HG02763 (cell line): ENCODE results near the gene RBBP7.
"Not testable (repeated sequence)": the region's sequence is repeated elsewhere in the genome, so short reads cannot be mapped to it uniquely, and the experiment has no call there.

Experiments
- ATAC-seq: cut with Tn5 transposase; IDR thresholded peaks from one replicate; pipeline ENCODE4 v1.9.1; 2021; ENCODE audit warnings: mild to moderate bottlenecking, moderate library complexity; ENCODE audit not compliant: unreplicated experiment

RBBP7 gene

GRCh38 chrX:16867947-16868346 is 2.2 kb downstream of the RBBP7 start:
- ATAC-seq, result no peak

- ATAC-seq, result no peak
Observed at GRCh38 chrX:16862829-16863228, 7.3 kb downstream of the RBBP7 start.

- no peak for ATAC-seq
Observed at GRCh38 chrX:16856744-16857143, 13.4 kb downstream of the RBBP7 start.

GRCh38 chrX:16856076-16856404 is 14.1 kb downstream of the RBBP7 start:
- ATAC-seq, result not testable (repeated sequence)

GRCh38 chrX:16855363-16856075 is 14.6 kb downstream of the RBBP7 start:
- ATAC-seq, result no peak

GRCh38 chrX:16853537-16853936 is 16.6 kb downstream of the RBBP7 start:
- no peak for ATAC-seq

GRCh38 chrX:16852617-16853179 is 17.5 kb downstream of the RBBP7 start:
- no peak for ATAC-seq

- no peak for ATAC-seq
Observed at GRCh38 chrX:16851827-16852226, 18.3 kb downstream of the RBBP7 start.

GRCh38 chrX:16851421-16851820 is 18.7 kb downstream of the RBBP7 start:
- no peak for ATAC-seq

- no peak for ATAC-seq
Observed at GRCh38 chrX:16848541-16848940, 21.6 kb downstream of the RBBP7 start.

GRCh38 chrX:16845686-16846085 is 24.5 kb downstream of the RBBP7 start:
- ATAC-seq, result no peak

- ATAC-seq, result no peak
Observed at GRCh38 chrX:16843208-16843909, 26.8 kb downstream of the RBBP7 start.

- ATAC-seq, result no peak
Observed at GRCh38 chrX:16842684-16843083, 27.5 kb downstream of the RBBP7 start.

- no peak for ATAC-seq
Observed at GRCh38 chrX:16839852-16840460, 30.2 kb downstream of the RBBP7 start.

- no peak for ATAC-seq
Observed at GRCh38 chrX:16839219-16839851, 30.8 kb downstream of the RBBP7 start.

GRCh38 chrX:16838202-16839066 is 31.7 kb downstream of the RBBP7 start:
- no peak for ATAC-seq

- no peak for ATAC-seq
Observed at GRCh38 chrX:16836371-16836770, 33.8 kb downstream of the RBBP7 start.

GRCh38 chrX:16834806-16835205 is 35.4 kb downstream of the RBBP7 start:
- no peak for ATAC-seq

- no peak for ATAC-seq
Observed at GRCh38 chrX:16832301-16832700, 37.9 kb downstream of the RBBP7 start.

- ATAC-seq, result no peak
Observed at GRCh38 chrX:16828124-16828908, 41.8 kb downstream of the RBBP7 start.
